ENCODE data around the gene PPP2R1B.

The PPP2R1B gene

DNA sequence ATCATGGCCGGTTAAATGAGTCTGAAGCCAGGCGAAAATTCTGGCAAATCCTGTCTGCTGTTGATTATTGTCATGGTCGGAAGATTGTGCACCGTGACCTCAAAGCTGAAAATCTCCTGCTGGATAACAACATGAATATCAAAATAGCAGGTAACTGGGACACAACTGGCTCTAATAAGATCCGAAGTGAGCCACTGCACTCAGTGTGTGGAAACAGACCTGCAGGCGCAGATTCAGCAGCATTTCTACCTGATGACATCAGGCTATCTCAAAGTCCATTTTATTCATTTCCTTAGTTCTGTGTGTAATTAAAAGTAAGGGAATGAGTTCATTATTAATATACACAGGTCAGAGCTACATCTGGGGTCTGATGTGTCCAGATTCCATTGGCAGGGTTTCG is 78.2 kb downstream of the PPP2R1B start:
- DNase-seq: no peak

DNA sequence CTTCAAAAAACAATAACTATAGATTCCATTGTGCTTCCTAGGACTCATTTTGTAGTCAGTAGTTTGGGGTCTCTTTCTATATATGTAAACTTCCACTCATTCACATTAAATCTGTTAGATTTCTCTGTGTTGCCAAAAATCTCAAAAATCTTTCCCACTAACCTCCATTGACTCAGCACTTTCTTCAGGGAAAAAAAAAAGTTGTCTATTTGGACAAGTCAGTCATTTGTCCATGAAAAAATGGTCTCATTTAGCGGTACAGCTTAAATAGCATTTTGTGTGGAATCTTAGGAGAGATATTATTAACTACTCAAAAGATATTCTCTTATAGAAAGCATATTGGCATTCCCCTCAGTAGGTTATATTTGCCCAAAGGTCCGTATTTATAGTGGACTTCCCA is 81.9 kb downstream of the PPP2R1B start:
- DNase-seq: no peak

DNA sequence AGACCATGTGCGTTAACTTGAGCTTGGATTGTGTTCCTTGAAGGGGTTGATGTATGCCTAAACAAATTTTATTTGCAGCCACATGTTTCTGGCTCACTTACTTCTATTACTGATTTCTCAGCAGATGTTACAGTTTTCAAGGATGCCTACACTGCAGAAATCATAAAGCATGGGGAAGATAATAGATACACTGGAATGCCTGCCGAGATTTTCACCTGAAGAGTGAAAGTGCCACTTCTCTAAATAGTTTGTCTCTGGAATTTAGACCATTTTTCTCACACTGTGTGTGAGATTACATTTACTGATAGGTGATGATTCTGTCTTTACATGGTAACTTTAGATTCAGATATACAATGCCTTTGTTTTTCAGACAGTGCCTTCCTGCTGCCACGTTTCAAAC is 82.4 kb downstream of the PPP2R1B start:
- no peak for DNase-seq

DNA sequence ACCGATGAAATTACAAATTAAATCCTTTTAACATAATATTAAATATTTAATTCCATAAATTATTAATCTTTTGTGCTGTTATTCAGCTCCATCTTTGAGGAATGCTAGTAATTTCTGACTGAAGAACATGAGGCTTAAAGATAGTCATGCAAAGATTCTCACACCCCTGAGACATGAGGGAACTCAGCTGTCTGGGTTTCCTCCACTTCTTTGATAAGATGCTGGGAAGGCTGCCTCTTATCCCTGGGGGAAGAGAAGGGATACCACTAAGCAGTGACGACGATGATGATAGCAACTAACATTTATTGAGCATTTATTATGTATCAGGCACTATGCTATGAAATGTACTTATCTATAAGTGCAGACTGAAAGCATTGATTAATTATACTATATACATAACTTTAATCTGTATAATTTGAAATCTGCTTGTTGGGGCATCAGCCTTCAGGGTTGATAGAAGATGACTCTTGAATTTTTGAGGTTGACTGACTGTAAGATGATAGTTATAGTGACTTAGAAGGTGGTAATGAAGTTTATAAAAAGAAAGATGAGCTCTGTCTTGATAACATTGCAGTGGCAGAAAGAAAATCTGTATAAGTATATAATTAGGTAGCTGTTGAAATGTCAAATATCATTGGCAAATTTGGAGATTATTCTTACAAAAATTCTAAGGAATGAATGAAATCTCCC is 85.6 kb downstream of the PPP2R1B start:
- DNase-seq: no peak
